HepG2 (cell line): Measurements from ENCODE around the gene MARVELD3. TPM values are rescaled to one million over a fixed set of nuclear protein-coding genes. Genes with fewer than 3 reads are reported as not detected.

ENCODE experiments used
- ATAC-seq: fragments of 200-7000 bp; cut with Tn5 transposase; 3 replicates; pipeline ENCODE4 v1.9.1; 2020; ENCODE audit warnings: mild to moderate bottlenecking, moderate library complexity
- BruUV-seq: library from RNA; stranded (reverse); fragments of 400-500 nt; replicated peaks from 2 replicates; lab custom pipeline; 2021; lab: Mats Ljungman, UMichigan
- CTCF ChIA-PET: fragments of 300-600 bp; formaldehyde crosslinking; extraction: SDS; loops from one replicate; lab custom pipeline; 2021; ENCODE audit warnings: low total read pairs, inconsistent platforms, low intra/inter-chr PET ratio; lab: Yijun Ruan, JAX
- POLR2A ChIA-PET: fragments of 350-600 bp; sonication (Branson Sonifier 250); formaldehyde crosslinking; loops from one replicate; lab custom pipeline; 2020; ENCODE audit warnings: antibody characterized with exemption, inconsistent platforms; lab: Yijun Ruan, JAX
- DNase-seq: peaks from one replicate; pipeline ENCODE4 v3.0.0-alpha.2; 2015; ENCODE audit warnings: low spot score
- FAIRE-seq: peaks from 3 replicates; lab custom pipeline; 2011; peaks lifted over from hg19 to GRCh38; lab: Jason Lieb, UNC
- H2AFZ ChIP-seq: one replicate; pipeline ENCODE4 v1.6.1; 2011; ENCODE audit warnings: low read length, inconsistent platforms
- H3K27ac ChIP-seq: fragments of 300-600 bp; 3 replicates; pipeline ENCODE4 v1.8.0; 2011; ENCODE audit warnings: mixed run types, mild to moderate bottlenecking, mixed read lengths, low read length, inconsistent platforms; ENCODE audit not compliant: insufficient read depth; ENCODE audit errors: extremely low read length
- H3K27me3 ChIP-seq, 2 experiments: fragments of 200-600 bp in 1 of 2; 2 replicates in 1 of 2; 3 replicates in 1 of 2; pipeline versions ENCODE4 v1.6.0 to v1.8.0; 2011; ENCODE audit warnings: low read length in 2 of 2, mild to moderate bottlenecking in 2 of 2, moderate library complexity in 2 of 2, inconsistent platforms in 1 of 2; ENCODE audit not compliant: insufficient read depth in 2 of 2, control insufficient read depth in 1 of 2
- H3K36me3 ChIP-seq, 2 experiments: fragments of 200-600 bp in 1 of 2; replicated peaks in 1 of 2; 2 replicates in 1 of 2; 3 replicates in 1 of 2; pipeline versions ENCODE4 v1.5.1 to v1.8.0; 2011; ENCODE audit warnings: low read length in 2 of 2, inconsistent platforms in 1 of 2; ENCODE audit not compliant: insufficient read depth in 2 of 2, control insufficient read depth in 1 of 2
- H3K4me1 ChIP-seq: 2 replicates; pipeline ENCODE4 v1.5.1; 2012; ENCODE audit warnings: low read length, inconsistent platforms; ENCODE audit not compliant: insufficient read depth
- H3K4me2 ChIP-seq: 2 replicates; pipeline ENCODE4 v1.6.0; 2011; ENCODE audit warnings: low read depth, low read length, inconsistent platforms
- H3K4me3 ChIP-seq, 3 experiments: fragments of 200-600 bp in 1 of 3; sonication (generic), shearing (Covaris generic) in 1 of 3; replicated peaks in 1 of 3; 2 replicates each; pipeline ENCODE4 v1.5.1; 2011 to 2016; ENCODE audit warnings: low read length in 3 of 3, inconsistent platforms in 2 of 3, low read depth in 2 of 3, mild to moderate bottlenecking in 2 of 3, control low read depth in 1 of 3, mixed read lengths in 1 of 3; ENCODE audit not compliant: insufficient read depth in 1 of 3
- H3K79me2 ChIP-seq: one replicate; pipeline ENCODE4 v1.6.1; 2011; ENCODE audit warnings: low read length, inconsistent platforms; ENCODE audit not compliant: insufficient read depth
- H3K9ac ChIP-seq: 2 replicates; pipeline ENCODE4 v1.6.0; 2011; ENCODE audit warnings: mild to moderate bottlenecking, low read depth, low read length, inconsistent platforms; ENCODE audit not compliant: insufficient read depth
- H3K9me3 ChIP-seq: 2 replicates; pipeline ENCODE4 v1.5.1; 2012; ENCODE audit warnings: mild to moderate bottlenecking, low read length
- H4K20me1 ChIP-seq: 2 replicates; pipeline ENCODE4 v1.6.0; 2011; ENCODE audit warnings: inconsistent platforms, mild to moderate bottlenecking, low read length, moderate library complexity; ENCODE audit not compliant: insufficient read depth
- CBX1 ChIP-seq: IDR thresholded peaks from one replicate; pipeline ENCODE4 v1.6.1; 2016; ENCODE audit warnings: antibody characterized with exemption, low read depth
- GFI1 ChIP-seq: sonication (generic); formaldehyde crosslinking; IDR thresholded peaks from 2 replicates; pipeline ENCODE4 v1.5.0; 2020; ENCODE audit warnings: missing genetic modification reagents, mild to moderate bottlenecking, borderline replicate concordance
- MATR3 ChIP-seq: sonication (generic); formaldehyde crosslinking; IDR thresholded peaks from 2 replicates; pipeline ENCODE4 v1.4.0; 2020; ENCODE audit warnings: missing genetic modification reagents
- PRPF4 ChIP-seq: fragments of 200-400 bp; formaldehyde crosslinking; IDR thresholded peaks from 2 replicates; pipeline ENCODE4 v1.6.1; 2016; ENCODE audit warnings: low read length, low read depth; ENCODE audit not compliant: poor library complexity, severe bottlenecking
- YEATS2 ChIP-seq: sonication (generic); formaldehyde crosslinking; IDR thresholded peaks from 2 replicates; pipeline ENCODE4 v1.4.0; 2020; ENCODE audit warnings: missing genetic modification reagents, borderline replicate concordance
- YEATS4 ChIP-seq: sonication (generic); formaldehyde crosslinking; IDR thresholded peaks from 2 replicates; pipeline ENCODE4 v1.4.0; 2020; ENCODE audit warnings: missing genetic modification reagents, borderline replicate concordance
- ZNF772 ChIP-seq: sonication (generic); formaldehyde crosslinking; IDR thresholded peaks from 2 replicates; pipeline ENCODE4 v1.5.0; 2020; ENCODE audit warnings: mild to moderate bottlenecking, missing genetic modification reagents
- WGBS: methylation state at CpG from one replicate; pipeline ENCODE4 v1.1.6; 2017; ENCODE audit warnings: low lambda C conversion rate; 5-methylcytosine and 5-hydroxymethylcytosine counted together
- in situ Hi-C: cut with HindIII; loops from 2 replicates; pipeline ENCODE4 v1.10.0; 2017; ENCODE audit warnings: low pct_unique_long_range_greater_than_20kb; ENCODE audit not compliant: extremely low pct_ligation_motif_present
- intact Hi-C: fragments of 100-400 bp; cut with micrococcal nuclease; formaldehyde crosslinking; loops from one replicate; pipeline ENCODE4 v1.10.0; 2022; ENCODE audit not compliant: unreplicated experiment
- polyA plus RNA-seq, 8 experiments: library from polyadenylated mRNA; depleted of rRNA in 3 of 8; stranded (reverse) in 7 of 8; unstranded in 1 of 8; fragments of >200 nt; fragmentation: Illumina TruSeq in 4 of 8; extraction: Trizol in 4 of 8; gene quantifications; 2 replicates each; pipeline versions ENCODE4 v1.2.1 to v1.2.3, GENCODE V29; 2011 to 2016; ENCODE audit warnings: low read depth in 4 of 8, missing spikeins in 1 of 8, mixed read lengths in 1 of 8; ENCODE audit not compliant: insufficient read depth in 1 of 8
- total RNA-seq, 5 experiments: library from RNA; depleted of rRNA; stranded (reverse); fragments of >200 nt; fragmentation: Illumina TruSeq; extraction: Trizol; gene quantifications; 2 replicates each; pipeline ENCODE4 v1.2.3, GENCODE V29; 2016; ENCODE audit warnings: low read depth in 1 of 5
- TF ChIP-seq, protein P1 (sequence below): sonication (generic); formaldehyde crosslinking; IDR thresholded peaks from 2 replicates; pipeline ENCODE4 v1.4.0; 2020; ENCODE audit warnings: mild to moderate bottlenecking, missing genetic modification reagents, borderline replicate concordance
- TF ChIP-seq, protein P2 (sequence below): sonication (generic); formaldehyde crosslinking; IDR thresholded peaks from 2 replicates; pipeline ENCODE4 v1.4.0; 2020; ENCODE audit warnings: mild to moderate bottlenecking, missing genetic modification reagents
- TF ChIP-seq, protein P3 (sequence below): sonication (generic); formaldehyde crosslinking; IDR thresholded peaks from 2 replicates; pipeline ENCODE4 v1.5.0; 2020; ENCODE audit warnings: missing genetic modification reagents
- TF ChIP-seq, protein P4 (sequence below): sonication (generic); formaldehyde crosslinking; IDR thresholded peaks from 2 replicates; pipeline ENCODE4 v1.9.0; 2022; ENCODE audit warnings: missing genetic modification reagents, mild to moderate bottlenecking, borderline replicate concordance
- TF ChIP-seq, protein P5 (sequence below): sonication (generic); formaldehyde crosslinking; IDR thresholded peaks from 2 replicates; pipeline ENCODE4 v1.5.0; 2020; ENCODE audit warnings: missing genetic modification reagents, mild to moderate bottlenecking, borderline replicate concordance

Gene MARVELD3
- total and polyA plus RNA-seq, 2 of the 13 experiments (the other 11 are each of a cell fraction or from before 2014, with no cell fraction given) = 4.8 to 5.6 TPM

DNA sequence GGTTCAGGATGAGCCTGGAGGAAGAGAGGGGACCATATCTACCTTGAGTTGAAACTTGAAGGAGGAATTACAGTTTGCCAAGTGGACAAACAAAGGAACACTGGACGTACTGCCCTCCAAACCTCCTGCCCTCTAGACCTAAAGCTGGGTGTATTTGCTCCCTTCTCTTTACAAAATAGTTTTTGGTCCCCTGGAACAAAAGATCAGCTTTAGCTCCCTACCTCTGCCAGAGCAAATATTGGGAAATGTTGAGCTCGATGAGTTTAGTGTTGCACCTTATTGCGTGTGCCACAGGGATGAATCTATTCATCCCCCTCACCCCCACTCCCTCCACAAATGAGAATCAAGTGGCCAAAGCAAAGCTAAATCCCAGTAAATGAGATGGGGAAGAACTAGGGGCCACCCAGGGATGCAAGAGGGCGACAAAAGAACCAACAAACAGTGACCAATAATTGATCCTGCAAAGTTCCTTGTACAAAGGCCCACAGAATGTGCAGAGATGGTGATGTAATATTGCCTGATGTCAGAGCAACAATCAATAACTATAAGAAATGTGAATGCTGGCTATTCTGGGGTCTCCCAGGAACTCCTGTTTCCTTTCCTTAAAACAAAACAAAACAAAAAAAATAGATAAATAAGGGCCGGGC is 31.9 kb upstream of the MARVELD3 start:
- no TSS peak for BruUV-seq
- Histone ChIP-seq H3K9me3 (no peaks in the 10 kb centered on the region), H3K4me1 (peaks cover 90% of the 10 kb centered on the region), H3K4me2 (peak overlapping the region; percentile 56), H3K79me2 (no peaks in the 10 kb centered on the region), H3K27ac (peak overlapping the region; percentile 92), H3K27me3 (no peaks in the 10 kb centered on the region), H3K9ac (peak overlapping the region; percentile 65), H3K36me3 (no peaks in the 10 kb centered on the region), H3K4me3 (peak overlapping the region in 2 of 3 experiments; percentile 9 to 23; a peak in 2 of 6 replicates), H2AFZ (no peak overlapping the region), H4K20me1 (no peaks in the 10 kb centered on the region)
- in situ Hi-C loops = no loop called here
- intact Hi-C loops = loop anchor here (1.0 kb wide), 2 partner anchors 9 to 21 kb away; no protein-coding TSS in a partner anchor
- peak; percentile 87 for ATAC-seq
- ChIA-PET POLR2A (interaction anchor here (0.7 to 5.1 kb wide), 11 partner anchors 9 to 168 kb away, joined by 3 to 82 read pairs (median 9); partner anchors contain the start of gene TAT), CTCF (interaction anchor here (1.1 kb wide), 1 partner anchor 14 kb away, joined by 5 read pairs; no protein-coding TSS in a partner anchor)
- FAIRE-seq = peak; percentile 84
- WGBS = under 1% methylated on average over 5 of the region's 5 CpGs
- DNase-seq = peak; percentile 93
- TF ChIP-seq GFI1 (CRISPR knock-in tag) (no peak), CBX1 (no peak), ZNF772 (0 out of 2 replicates have a peak, but pooled peaks have one; percentile 45), MATR3 (CRISPR knock-in tag) (no peak), YEATS4 (CRISPR knock-in tag) (peak; percentile 7), YEATS2 (CRISPR knock-in tag) (peak; percentile 63; the same call in 1 of the 2 replicates), PRPF4 (no peak)
- TF ChIP-seq, protein P1, sequence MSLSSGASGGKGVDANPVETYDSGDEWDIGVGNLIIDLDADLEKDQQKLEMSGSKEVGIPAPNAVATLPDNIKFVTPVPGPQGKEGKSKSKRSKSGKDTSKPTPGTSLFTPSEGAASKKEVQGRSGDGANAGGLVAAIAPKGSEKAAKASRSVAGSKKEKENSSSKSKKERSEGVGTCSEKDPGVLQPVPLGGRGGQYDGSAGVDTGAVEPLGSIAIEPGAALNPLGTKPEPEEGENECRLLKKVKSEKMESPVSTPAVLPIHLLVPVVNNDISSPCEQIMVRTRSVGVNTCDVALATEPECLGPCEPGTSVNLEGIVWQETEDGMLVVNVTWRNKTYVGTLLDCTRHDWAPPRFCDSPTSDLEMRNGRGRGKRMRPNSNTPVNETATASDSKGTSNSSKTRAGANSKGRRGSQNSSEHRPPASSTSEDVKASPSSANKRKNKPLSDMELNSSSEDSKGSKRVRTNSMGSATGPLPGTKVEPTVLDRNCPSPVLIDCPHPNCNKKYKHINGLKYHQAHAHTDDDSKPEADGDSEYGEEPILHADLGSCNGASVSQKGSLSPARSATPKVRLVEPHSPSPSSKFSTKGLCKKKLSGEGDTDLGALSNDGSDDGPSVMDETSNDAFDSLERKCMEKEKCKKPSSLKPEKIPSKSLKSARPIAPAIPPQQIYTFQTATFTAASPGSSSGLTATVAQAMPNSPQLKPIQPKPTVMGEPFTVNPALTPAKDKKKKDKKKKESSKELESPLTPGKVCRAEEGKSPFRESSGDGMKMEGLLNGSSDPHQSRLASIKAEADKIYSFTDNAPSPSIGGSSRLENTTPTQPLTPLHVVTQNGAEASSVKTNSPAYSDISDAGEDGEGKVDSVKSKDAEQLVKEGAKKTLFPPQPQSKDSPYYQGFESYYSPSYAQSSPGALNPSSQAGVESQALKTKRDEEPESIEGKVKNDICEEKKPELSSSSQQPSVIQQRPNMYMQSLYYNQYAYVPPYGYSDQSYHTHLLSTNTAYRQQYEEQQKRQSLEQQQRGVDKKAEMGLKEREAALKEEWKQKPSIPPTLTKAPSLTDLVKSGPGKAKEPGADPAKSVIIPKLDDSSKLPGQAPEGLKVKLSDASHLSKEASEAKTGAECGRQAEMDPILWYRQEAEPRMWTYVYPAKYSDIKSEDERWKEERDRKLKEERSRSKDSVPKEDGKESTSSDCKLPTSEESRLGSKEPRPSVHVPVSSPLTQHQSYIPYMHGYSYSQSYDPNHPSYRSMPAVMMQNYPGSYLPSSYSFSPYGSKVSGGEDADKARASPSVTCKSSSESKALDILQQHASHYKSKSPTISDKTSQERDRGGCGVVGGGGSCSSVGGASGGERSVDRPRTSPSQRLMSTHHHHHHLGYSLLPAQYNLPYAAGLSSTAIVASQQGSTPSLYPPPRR = peak; percentile 20; the same call in 1 of the 2 replicates
- TF ChIP-seq, protein P2, sequence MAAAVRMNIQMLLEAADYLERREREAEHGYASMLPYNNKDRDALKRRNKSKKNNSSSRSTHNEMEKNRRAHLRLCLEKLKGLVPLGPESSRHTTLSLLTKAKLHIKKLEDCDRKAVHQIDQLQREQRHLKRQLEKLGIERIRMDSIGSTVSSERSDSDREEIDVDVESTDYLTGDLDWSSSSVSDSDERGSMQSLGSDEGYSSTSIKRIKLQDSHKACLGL (CRISPR knock-in tag) = no peak
- TF ChIP-seq, protein P3, sequence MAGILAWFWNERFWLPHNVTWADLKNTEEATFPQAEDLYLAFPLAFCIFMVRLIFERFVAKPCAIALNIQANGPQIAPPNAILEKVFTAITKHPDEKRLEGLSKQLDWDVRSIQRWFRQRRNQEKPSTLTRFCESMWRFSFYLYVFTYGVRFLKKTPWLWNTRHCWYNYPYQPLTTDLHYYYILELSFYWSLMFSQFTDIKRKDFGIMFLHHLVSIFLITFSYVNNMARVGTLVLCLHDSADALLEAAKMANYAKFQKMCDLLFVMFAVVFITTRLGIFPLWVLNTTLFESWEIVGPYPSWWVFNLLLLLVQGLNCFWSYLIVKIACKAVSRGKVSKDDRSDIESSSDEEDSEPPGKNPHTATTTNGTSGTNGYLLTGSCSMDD (CRISPR knock-in tag) = no peak
- TF ChIP-seq, protein P4, sequence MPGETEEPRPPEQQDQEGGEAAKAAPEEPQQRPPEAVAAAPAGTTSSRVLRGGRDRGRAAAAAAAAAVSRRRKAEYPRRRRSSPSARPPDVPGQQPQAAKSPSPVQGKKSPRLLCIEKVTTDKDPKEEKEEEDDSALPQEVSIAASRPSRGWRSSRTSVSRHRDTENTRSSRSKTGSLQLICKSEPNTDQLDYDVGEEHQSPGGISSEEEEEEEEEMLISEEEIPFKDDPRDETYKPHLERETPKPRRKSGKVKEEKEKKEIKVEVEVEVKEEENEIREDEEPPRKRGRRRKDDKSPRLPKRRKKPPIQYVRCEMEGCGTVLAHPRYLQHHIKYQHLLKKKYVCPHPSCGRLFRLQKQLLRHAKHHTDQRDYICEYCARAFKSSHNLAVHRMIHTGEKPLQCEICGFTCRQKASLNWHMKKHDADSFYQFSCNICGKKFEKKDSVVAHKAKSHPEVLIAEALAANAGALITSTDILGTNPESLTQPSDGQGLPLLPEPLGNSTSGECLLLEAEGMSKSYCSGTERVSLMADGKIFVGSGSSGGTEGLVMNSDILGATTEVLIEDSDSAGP (CRISPR knock-in tag) = no peak; the same call in 1 of the 2 replicates
- TF ChIP-seq, protein P5, sequence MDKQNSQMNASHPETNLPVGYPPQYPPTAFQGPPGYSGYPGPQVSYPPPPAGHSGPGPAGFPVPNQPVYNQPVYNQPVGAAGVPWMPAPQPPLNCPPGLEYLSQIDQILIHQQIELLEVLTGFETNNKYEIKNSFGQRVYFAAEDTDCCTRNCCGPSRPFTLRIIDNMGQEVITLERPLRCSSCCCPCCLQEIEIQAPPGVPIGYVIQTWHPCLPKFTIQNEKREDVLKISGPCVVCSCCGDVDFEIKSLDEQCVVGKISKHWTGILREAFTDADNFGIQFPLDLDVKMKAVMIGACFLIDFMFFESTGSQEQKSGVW (CRISPR knock-in tag) = no peak
